ENCODE data around the gene ALDOC.
A peak's percentile ranks its signal among the peaks of the same experiment; 100 is the strongest.

The ALDOC gene

DNA sequence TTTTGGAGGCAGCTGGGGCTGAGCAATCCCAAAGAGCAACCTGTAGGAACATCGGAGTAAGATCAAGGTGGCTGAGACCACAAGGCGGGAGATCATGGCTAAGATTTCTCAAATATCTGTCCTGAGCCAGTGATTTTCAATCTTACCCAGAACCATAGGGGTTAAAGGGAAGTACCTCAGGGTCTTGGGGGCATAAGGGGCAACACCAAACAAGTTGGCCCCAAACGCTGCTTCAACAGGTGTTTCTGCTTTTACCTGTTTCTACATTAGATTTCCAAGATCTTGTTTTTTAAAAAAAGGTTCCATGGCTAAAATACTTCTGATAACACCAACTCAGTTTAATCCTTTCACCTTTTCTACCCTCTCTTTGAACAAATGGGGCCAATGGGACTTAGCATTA is 21.7 kb downstream of the ALDOC start:
- WGBS (ENCODE audit: insufficient coverage): 100% methylated on average over 2 of the region's 3 CpGs
- peaks cover 8 to 60% (median 53%) of the 10 kb centered on the region in 4 experiments for H3K36me3 ChIP-seq (ENCODE audit: control insufficient read depth in 4 of 4, insufficient read depth in 4 of 4, low read length in 3 of 4)

DNA sequence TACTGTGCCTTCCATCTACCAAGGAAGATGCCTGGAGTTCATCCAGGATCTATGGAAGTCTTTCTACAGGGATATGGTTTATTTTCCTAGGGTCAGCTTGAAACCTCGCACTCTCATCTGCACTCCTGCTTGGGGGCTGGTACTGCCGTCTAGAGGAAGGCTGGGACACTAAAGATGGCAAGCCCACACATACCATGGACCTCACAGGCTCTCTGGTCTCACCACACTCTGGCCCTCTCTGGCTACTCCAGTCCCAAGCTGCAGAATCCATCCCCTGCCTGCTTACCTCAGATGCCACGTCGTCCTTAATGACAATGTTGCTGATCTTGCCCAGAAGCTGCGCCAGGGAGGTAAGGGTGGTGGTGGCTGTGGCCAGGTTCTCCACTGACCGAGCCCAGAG is 22.1 kb downstream of the ALDOC start:
- peaks cover 2 to 18% (median 12%) of the 10 kb centered on the region in 4 experiments for H3K4me1 ChIP-seq (ENCODE audit: control extremely low read depth in 1 of 4, control insufficient read depth in 4 of 4, insufficient read depth in 4 of 4, low read length in 3 of 4)
- CTCF ChIA-PET: interaction anchor here (0.9 to 1.2 kb wide), 2 partner anchors 11 to 58 kb away, joined by 3 to 5 read pairs; no protein-coding TSS in a partner anchor
- no peak overlapping the region for H3K27ac ChIP-seq (ENCODE audit: insufficient read depth in 1 of 2, low read depth in 1 of 2, low read length in 2 of 2, poor library complexity in 1 of 2, severe bottlenecking in 2 of 2)
- H3K27me3 ChIP-seq (replicated peaks in 2 of 5; ENCODE audit: control insufficient read depth in 4 of 5, insufficient read depth in 5 of 5, low read length in 4 of 5): no peaks in the 10 kb centered on the region
- 96% methylated on average over 4 of the region's 6 CpGs for WGBS (ENCODE audit: insufficient coverage)
- H3K36me3 ChIP-seq (ENCODE audit: control insufficient read depth in 4 of 4, insufficient read depth in 4 of 4, low read length in 3 of 4): peaks cover 8 to 55% (median 49%) of the 10 kb centered on the region in 4 experiments
- H3K9me3 ChIP-seq (ENCODE audit: control extremely low read depth in 1 of 5, control insufficient read depth in 4 of 5, insufficient read depth in 2 of 5, low read depth in 1 of 5, low read length in 4 of 5): no peaks in the 10 kb centered on the region
- POLR2A ChIA-PET: no interaction called here
- DNase-seq: no peak
- no peak overlapping the region for H3K4me3 ChIP-seq (ENCODE audit: control insufficient read depth in 1 of 7, extremely low read depth in 1 of 7, insufficient read depth in 4 of 7, low read depth in 2 of 7, low read length in 6 of 7)

More for the DNA sequence above, 21.7 kb downstream of the ALDOC start:
- ChIA-PET CTCF (interaction anchor here (0.8 to 1.2 kb wide), 2 partner anchors 15 to 59 kb away, joined by 3 read pairs; no protein-coding TSS in a partner anchor), POLR2A (no interaction called here)
- no peak for DNase-seq
- no peaks in the 10 kb centered on the region for H3K27me3 ChIP-seq (replicated peaks in 2 of 5; ENCODE audit: control insufficient read depth in 4 of 5, insufficient read depth in 5 of 5, low read length in 4 of 5)
- peaks cover 2 to 13% (median 10%) of the 10 kb centered on the region in 4 experiments for H3K4me1 ChIP-seq (ENCODE audit: control extremely low read depth in 1 of 4, control insufficient read depth in 4 of 4, insufficient read depth in 4 of 4, low read length in 3 of 4)
- H3K9me3 ChIP-seq (ENCODE audit: control extremely low read depth in 1 of 5, control insufficient read depth in 4 of 5, insufficient read depth in 2 of 5, low read depth in 1 of 5, low read length in 4 of 5): no peaks in the 10 kb centered on the region
- H3K4me3 ChIP-seq (ENCODE audit: control insufficient read depth in 1 of 7, extremely low read depth in 1 of 7, insufficient read depth in 4 of 7, low read depth in 2 of 7, low read length in 6 of 7): no peak overlapping the region
- H3K27ac ChIP-seq (ENCODE audit: insufficient read depth in 1 of 2, low read depth in 1 of 2, low read length in 2 of 2, poor library complexity in 1 of 2, severe bottlenecking in 2 of 2): no peak overlapping the region

DNA sequence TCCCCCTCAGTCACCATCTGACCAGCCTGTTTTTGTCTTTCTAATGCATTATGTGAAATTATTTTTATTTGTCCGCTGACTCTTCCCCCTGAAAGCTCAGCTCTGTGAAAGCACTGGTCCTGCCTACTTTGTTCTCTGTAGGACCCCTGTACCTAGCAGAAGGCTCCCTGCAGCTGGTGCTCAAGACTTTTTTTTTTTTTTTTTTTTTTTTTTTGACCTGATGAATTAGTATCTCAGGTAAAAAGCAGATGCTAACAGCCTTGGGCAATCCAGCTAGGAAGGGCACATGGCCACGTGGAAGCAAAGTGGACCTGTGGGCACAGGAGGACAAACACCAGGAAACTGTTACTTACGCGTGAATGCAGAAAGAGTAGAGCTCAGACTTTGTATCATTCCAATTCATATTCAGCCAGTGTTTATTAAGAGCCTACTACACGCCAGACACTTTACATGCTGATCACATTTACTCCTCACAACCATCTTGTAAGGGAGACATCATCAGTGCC is 23.6 kb downstream of the ALDOC start:
- Histone ChIP-seq H3K27ac (ENCODE audit: insufficient read depth in 1 of 2, low read depth in 1 of 2, low read length in 2 of 2, poor library complexity in 1 of 2, severe bottlenecking in 2 of 2) (no peak overlapping the region), H3K4me1 (ENCODE audit: control extremely low read depth in 1 of 4, control insufficient read depth in 4 of 4, insufficient read depth in 4 of 4, low read length in 3 of 4) (peaks cover 2 to 28% (median 16%) of the 10 kb centered on the region in 4 experiments), H3K27me3 (replicated peaks in 2 of 5; ENCODE audit: control insufficient read depth in 4 of 5, insufficient read depth in 5 of 5, low read length in 4 of 5) (no peaks in the 10 kb centered on the region), H3K9me3 (ENCODE audit: control extremely low read depth in 1 of 5, control insufficient read depth in 4 of 5, insufficient read depth in 2 of 5, low read depth in 1 of 5, low read length in 4 of 5) (no peaks in the 10 kb centered on the region), H3K36me3 (ENCODE audit: control insufficient read depth in 4 of 4, insufficient read depth in 4 of 4, low read length in 3 of 4) (peaks cover 8 to 47% (median 42%) of the 10 kb centered on the region in 4 experiments), H3K4me3 (ENCODE audit: control insufficient read depth in 1 of 7, extremely low read depth in 1 of 7, insufficient read depth in 4 of 7, low read depth in 2 of 7, low read length in 6 of 7) (peak overlapping the region in 4 of 7 experiments; percentile 30 to 77 (median 43))
- ChIA-PET CTCF (interaction anchor here (0.8 to 1.0 kb wide), 2 partner anchors 17 to 68 kb away, joined by 3 to 5 read pairs; no protein-coding TSS in a partner anchor), POLR2A (no interaction called here)
- WGBS (ENCODE audit: insufficient coverage): 91% methylated on average over 1 of the region's 5 CpGs
- DNase-seq: no peak

DNA sequence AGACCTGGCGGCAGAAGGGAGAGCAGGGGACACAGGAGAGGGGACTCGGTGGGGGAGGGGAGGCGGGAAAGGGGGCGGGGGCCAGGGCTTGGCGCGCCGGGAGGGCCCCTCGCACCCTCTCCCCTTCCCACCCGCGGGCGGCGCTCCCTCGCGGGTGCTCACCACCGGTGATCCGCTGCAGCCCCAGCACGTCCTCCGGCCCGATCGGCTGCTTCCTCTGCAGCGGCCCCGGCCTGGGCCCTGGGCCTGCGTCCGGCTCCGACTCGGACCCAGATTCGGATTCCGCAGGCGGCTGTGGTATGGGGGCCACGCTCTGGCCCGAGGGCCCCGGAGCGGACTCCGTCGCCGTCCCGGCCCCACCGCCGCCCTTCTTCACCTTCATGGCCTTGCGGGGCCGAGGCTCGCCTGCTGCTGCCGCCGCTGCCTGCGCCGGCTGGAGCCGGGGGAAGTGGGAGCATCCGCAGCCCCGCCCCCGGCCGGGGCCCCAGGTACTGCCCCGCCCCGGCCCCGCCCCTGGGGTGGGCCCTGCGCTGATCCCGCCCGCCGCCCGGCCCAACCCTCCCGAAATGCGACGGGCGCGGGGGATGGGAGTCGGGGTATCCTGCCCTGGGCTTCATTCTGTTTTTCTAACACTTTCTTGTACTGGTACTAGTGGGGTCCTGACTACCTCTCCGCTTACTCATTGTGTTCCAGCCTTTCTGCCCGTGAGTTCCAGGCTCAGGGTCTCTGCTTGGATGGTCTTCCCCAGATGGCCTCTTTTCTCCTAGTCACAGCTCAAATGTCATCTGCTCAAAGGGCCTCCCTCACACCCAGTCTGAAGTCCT is 24.3 kb downstream of the ALDOC start, which contains the start of gene UNC119:
UNC119 (minus strand) TSS at position 449 of the 824 bp plus-strand sequence; CDS start at position 382, 67 bp downstream.
- WGBS (ENCODE audit: insufficient coverage): 1% methylated on average over 32 of the region's 67 CpGs
- no peaks in the 10 kb centered on the region for H3K27me3 ChIP-seq (replicated peaks in 2 of 5; ENCODE audit: control insufficient read depth in 4 of 5, insufficient read depth in 5 of 5, low read length in 4 of 5)
- H3K9me3 ChIP-seq (ENCODE audit: control extremely low read depth in 1 of 5, control insufficient read depth in 4 of 5, insufficient read depth in 2 of 5, low read depth in 1 of 5, low read length in 4 of 5): no peaks in the 10 kb centered on the region
- H3K36me3 ChIP-seq (ENCODE audit: control insufficient read depth in 4 of 4, insufficient read depth in 4 of 4, low read length in 3 of 4): peaks cover 6 to 40% (median 37%) of the 10 kb centered on the region in 4 experiments
- CTCF ChIA-PET: interaction anchor here (0.8 to 1.6 kb wide), 4 partner anchors 18 to 67 kb away, joined by 3 to 5 read pairs (median 4); no protein-coding TSS in a partner anchor
- POLR2A ChIA-PET: no interaction called here
- H3K27ac ChIP-seq (ENCODE audit: insufficient read depth in 1 of 2, low read depth in 1 of 2, low read length in 2 of 2, poor library complexity in 1 of 2, severe bottlenecking in 2 of 2): no peak within 1 kb of the TSS
- peaks cover 2 to 34% (median 23%) of the 10 kb centered on the region in 4 experiments for H3K4me1 ChIP-seq (ENCODE audit: control extremely low read depth in 1 of 4, control insufficient read depth in 4 of 4, insufficient read depth in 4 of 4, low read length in 3 of 4)
- peak within 1 kb of the TSS; percentile 38 to 77 (median 71) for H3K4me3 ChIP-seq (ENCODE audit: control insufficient read depth in 1 of 7, extremely low read depth in 1 of 7, insufficient read depth in 4 of 7, low read depth in 2 of 7, low read length in 6 of 7)
- DNase-seq: peak; percentile 59 to 67 (median 66)

DNA sequence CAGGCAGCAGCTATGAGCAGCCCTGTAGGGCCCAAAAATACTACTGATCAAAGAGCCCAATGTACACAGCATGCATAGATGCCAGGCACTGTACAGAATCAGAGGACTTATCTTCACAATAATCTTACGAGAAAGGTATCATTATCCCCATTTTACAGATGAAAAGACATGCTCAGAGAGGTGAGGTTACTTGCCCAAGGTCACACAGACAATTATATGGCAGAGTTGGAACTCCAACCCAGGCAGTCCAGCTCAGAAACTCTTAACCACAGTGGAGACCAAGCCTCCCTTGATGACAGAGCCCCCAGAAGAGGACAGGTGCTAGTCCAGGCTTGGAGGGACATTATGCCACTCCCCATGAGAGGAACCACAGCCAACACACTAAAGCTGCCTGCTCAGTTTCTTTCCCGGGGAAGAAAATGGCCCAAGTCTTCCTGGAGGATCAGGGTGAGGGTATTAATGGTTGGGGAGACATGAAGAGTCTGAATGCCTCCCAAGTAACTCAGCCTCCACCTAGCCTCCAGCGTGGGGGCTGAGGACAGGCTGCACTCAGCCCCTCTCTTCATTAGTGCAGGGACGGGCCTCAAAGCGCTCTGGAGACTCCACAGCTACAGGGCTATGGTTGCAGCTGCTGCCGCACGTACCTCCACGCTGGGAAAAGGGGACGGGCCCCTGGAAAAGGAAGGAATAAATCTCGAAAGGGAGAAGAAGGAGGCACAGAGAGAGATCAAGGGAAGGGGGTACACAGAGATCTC is 25.1 kb downstream of the ALDOC start:
- DNase-seq: no peak
- peak overlapping the region in 6 of 7 experiments; percentile 23 to 77 (median 72) for H3K4me3 ChIP-seq (ENCODE audit: control insufficient read depth in 1 of 7, extremely low read depth in 1 of 7, insufficient read depth in 4 of 7, low read depth in 2 of 7, low read length in 6 of 7)
- H3K27me3 ChIP-seq (replicated peaks in 2 of 5; ENCODE audit: control insufficient read depth in 4 of 5, insufficient read depth in 5 of 5, low read length in 4 of 5): no peaks in the 10 kb centered on the region
- H3K36me3 ChIP-seq (ENCODE audit: control insufficient read depth in 4 of 4, insufficient read depth in 4 of 4, low read length in 3 of 4): peaks cover under 1 to 40% (median 30%) of the 10 kb centered on the region in 4 experiments
- CTCF ChIA-PET: interaction anchor here (1.1 to 1.7 kb wide), 4 partner anchors 11 to 61 kb away, joined by 3 to 8 read pairs (median 4); no protein-coding TSS in a partner anchor
- no peaks in the 10 kb centered on the region for H3K9me3 ChIP-seq (ENCODE audit: control extremely low read depth in 1 of 5, control insufficient read depth in 4 of 5, insufficient read depth in 2 of 5, low read depth in 1 of 5, low read length in 4 of 5)
- 88% methylated on average over 1 of the region's 10 CpGs for WGBS (ENCODE audit: insufficient coverage)
- peaks cover 2 to 34% (median 26%) of the 10 kb centered on the region in 4 experiments for H3K4me1 ChIP-seq (ENCODE audit: control extremely low read depth in 1 of 4, control insufficient read depth in 4 of 4, insufficient read depth in 4 of 4, low read length in 3 of 4)
- POLR2A ChIA-PET: no interaction called here
- H3K27ac ChIP-seq (ENCODE audit: insufficient read depth in 1 of 2, low read depth in 1 of 2, low read length in 2 of 2, poor library complexity in 1 of 2, severe bottlenecking in 2 of 2): no peak overlapping the region

DNA sequence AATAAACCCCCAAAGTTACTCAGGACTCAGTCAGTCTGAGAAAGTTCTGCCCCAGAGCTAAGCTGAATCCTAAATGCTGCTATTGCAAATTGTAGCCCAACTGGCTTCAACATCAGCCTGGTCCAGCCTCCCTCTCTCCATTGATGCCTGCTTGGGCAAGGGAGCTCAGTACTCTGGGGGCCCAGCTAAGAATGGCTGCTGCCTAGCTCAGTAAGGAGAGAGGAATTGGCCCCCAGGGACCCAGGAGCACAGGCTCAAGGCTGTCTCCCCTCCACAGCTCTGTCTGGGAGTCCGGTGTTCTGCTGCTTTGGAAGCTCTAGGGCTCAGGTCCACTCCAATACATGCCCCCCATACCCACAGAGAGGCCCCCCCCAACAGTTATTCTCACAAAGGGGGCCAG is 25.8 kb downstream of the ALDOC start:
- ChIA-PET POLR2A (no interaction called here), CTCF (interaction anchor here (1.0 to 1.7 kb wide), 5 partner anchors 10 to 62 kb away, joined by 3 to 8 read pairs (median 4); no protein-coding TSS in a partner anchor)
- H3K36me3 ChIP-seq (ENCODE audit: control insufficient read depth in 4 of 4, insufficient read depth in 4 of 4, low read length in 3 of 4): peaks cover 0 to 36% (median 23%) of the 10 kb centered on the region in 4 experiments
- H3K4me3 ChIP-seq (ENCODE audit: control insufficient read depth in 1 of 7, extremely low read depth in 1 of 7, insufficient read depth in 4 of 7, low read depth in 2 of 7, low read length in 6 of 7): no peak overlapping the region
- H3K27me3 ChIP-seq (replicated peaks in 2 of 5; ENCODE audit: control insufficient read depth in 4 of 5, insufficient read depth in 5 of 5, low read length in 4 of 5): no peaks in the 10 kb centered on the region
- H3K9me3 ChIP-seq (ENCODE audit: control extremely low read depth in 1 of 5, control insufficient read depth in 4 of 5, insufficient read depth in 2 of 5, low read depth in 1 of 5, low read length in 4 of 5): no peaks in the 10 kb centered on the region
- H3K27ac ChIP-seq (ENCODE audit: insufficient read depth in 1 of 2, low read depth in 1 of 2, low read length in 2 of 2, poor library complexity in 1 of 2, severe bottlenecking in 2 of 2): no peak overlapping the region
- DNase-seq: no peak
- H3K4me1 ChIP-seq (ENCODE audit: control extremely low read depth in 1 of 4, control insufficient read depth in 4 of 4, insufficient read depth in 4 of 4, low read length in 3 of 4): peaks cover 2 to 34% (median 26%) of the 10 kb centered on the region in 4 experiments
- no CpG with 5 or more reads among the region's 1 CpG for WGBS (ENCODE audit: insufficient coverage)

All from common myeloid progenitor, CD34-positive (primary cell).